Ovary (tissue), 3 donors: Measurements from ENCODE around the gene ZSCAN20.
A peak's percentile ranks its signal among the peaks of the same experiment; 100 is the strongest.

Experiments
- CTCF ChIP-seq, 3 donors: fragments of 450-650 bp in 2 of 3; fragments of 200-600 bp in 1 of 3; IDR thresholded peaks; one replicate each; pipeline versions ENCODE4 v1.5.1 to v1.8.0; 2016 to 2022; ENCODE audit warnings: antibody characterized with exemption in 3 of 3, mild to moderate bottlenecking in 1 of 3
- POLR2A ChIP-seq: fragments of 450-650 bp; IDR thresholded peaks from one replicate; pipeline ENCODE4 v1.6.1; 2017; ENCODE audit warnings: antibody characterized with exemption, mild to moderate bottlenecking, moderate library complexity
- donor health status: DM: no; HTN: no; CAD: no.

- TF ChIP-seq CTCF (IDR thresholded peaks at IDR 0.05) (peak; percentile 75 to 78 (median 78)), POLR2A (no peak)
Measured at GRCh38 chr1:33470495-33471012, 1.9 kb upstream of the ZSCAN20 start.
